Right ventricle myocardium superior (tissue), 1 donor: ENCODE measurements around the gene MYO7B. TPM values are rescaled to one million over a fixed set of nuclear protein-coding genes. Genes with fewer than 3 reads are reported as not detected.

Experiments
- ATAC-seq: fragments of 200-7000 bp; cut with Tn5 transposase; one replicate; pipeline ENCODE4 v1.9.1; 2020; ENCODE audit warnings: mild to moderate bottlenecking; ENCODE audit not compliant: poor library complexity
- DNase-seq: peaks from one replicate; pipeline ENCODE4 v3.0.0-alpha.2; 2020
- intact Hi-C: fragments of 100-400 bp; cut with DNase I; formaldehyde crosslinking; loops from one replicate; pipeline ENCODE4 v1.11.2; 2022
- total RNA-seq: library from RNA; stranded (reverse); fragmentation: NEBNext Ultra II Directional; extraction: Animal tissue kit (Norgen Biotek cat#: 25700); gene quantifications from one replicate; pipeline ENCODE4 v1.2.1, GENCODE V29; 2021
- donor health status: DM: no; HTN: yes; CAD: no; lungs with severe emphysema.

Gene MYO7B
- total RNA-seq, 1 donor from 2014 or later, result 0.32 TPM

DNA sequence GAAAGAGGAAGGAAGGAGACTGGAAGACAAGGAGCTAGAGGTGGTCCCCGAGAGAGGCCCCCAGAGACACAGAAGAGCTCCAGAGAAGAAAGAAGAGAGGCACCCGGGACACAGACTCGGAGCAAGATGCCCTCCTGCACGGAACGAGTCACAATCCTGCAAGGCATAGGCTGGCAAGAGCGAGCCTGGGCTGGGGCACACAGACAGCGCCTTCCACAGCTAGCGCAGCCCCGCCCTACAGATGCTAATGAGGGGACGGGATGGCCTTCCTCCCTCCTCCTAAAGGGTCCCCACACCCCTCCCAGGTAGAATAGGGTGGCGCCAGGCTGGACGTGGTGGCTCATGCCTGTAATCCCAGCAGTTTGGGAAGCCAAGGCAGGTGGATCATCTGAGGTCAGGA is 90.7 kb downstream of the MYO7B start:
- ATAC-seq (no peak), DNase-seq (no peak)
- intact Hi-C loops, result no loop called here

GRCh38 chr2:127626917-127627739 is 91.6 kb downstream of the MYO7B start:
- DNase-seq (peak; percentile 32), ATAC-seq (no peak)
- intact Hi-C loops, result no loop called here

- intact Hi-C loops, result no loop called here
- DNase-seq, result peak; percentile 26
- ATAC-seq, result no peak
These were observed 92.5 kb downstream of the MYO7B start for GRCh38 chr2:127627740-127628571.

DNA sequence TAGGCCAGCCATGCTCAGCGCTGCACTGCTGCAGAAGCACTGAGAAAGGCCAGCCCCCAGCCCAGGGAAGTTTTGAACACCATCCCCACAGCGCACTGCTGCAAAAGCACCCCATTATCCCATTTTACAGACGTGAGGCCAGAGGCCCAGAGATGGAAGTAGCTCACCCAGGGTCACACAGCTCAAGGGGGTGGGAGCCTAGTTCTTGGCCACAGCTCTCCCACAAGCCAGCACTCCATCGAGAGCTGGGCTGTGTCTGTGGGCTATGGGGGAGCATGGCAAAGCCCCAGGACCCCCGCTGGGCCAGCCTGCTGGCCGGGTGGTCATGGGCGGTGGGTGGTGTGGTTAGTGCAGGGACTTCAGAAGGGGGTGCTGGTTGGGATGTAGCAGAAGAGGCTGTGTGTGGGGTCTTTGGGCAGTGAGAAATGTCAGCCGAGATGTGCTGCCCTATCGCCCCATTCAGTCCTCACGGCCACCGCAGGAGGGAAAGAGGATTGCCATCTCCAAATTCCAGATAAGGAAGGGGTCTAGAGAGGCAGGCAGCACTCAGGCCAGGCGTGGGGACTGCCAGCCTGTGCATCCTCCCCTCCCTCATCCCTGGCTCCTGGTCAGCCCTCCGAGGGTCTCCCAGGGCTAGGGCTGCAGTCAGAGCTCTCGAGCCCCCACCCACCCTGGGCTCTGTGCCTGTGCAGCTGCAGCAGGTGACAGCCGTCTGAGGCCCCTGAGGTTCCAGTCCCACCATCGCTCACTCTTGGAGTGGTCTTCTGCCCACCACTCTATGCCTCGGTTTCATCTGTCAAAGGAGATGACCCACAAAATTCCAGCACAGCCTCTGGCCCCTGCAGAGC is 93.5 kb downstream of the MYO7B start:
- peak; percentile 37 for DNase-seq
- intact Hi-C loops, result no loop called here
- ATAC-seq, result no peak

GRCh38 chr2:127629637-127630036 is 94.2 kb downstream of the MYO7B start:
- intact Hi-C loops, result no loop called here
- ATAC-seq (no peak), DNase-seq (peak; percentile 27)

DNA sequence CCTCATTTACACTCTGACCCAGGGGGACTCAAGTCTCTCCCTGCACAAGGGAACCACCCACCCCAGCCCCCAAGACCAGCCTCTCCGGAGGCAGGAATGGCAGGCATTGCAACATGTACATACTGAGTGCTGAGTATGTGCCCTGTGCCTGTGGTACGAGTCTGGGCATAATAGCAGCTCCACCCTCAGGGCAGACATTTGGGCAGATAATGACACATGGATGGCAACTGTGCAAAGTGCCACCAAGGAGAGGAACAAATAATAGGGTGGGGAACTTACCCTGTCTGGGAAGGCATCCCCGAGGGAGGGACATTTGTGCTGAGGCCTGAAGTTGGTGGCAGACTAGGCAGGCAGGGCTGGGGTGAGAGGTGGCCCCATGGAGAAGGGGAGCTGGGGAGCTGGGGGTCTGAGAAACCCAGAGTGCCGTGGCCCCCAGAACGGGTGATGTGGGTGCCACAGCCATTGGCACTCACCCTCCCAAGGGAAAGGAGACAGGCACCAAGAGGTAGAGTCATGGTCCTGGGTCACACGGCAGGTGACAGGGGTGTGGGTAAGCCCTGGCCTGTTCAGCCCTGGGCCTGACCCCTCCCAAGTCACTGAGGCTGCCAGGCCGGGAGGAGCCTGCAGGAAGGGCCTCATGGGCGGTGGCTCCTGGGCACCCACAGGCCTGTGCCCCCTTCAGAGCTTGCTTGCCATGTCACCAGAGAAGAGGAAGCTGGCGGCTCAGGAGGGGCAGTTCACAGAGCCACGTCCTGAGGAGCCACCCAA is 94.8 kb downstream of the MYO7B start:
- ATAC-seq, result peak; percentile 6
- peak; percentile 51 for DNase-seq
- intact Hi-C loops, result no loop called here

- peak; percentile 2 for ATAC-seq
- DNase-seq, result no peak
- intact Hi-C loops, result no loop called here
These were observed 95.5 kb downstream of the MYO7B start for GRCh38 chr2:127630864-127631540.

DNA sequence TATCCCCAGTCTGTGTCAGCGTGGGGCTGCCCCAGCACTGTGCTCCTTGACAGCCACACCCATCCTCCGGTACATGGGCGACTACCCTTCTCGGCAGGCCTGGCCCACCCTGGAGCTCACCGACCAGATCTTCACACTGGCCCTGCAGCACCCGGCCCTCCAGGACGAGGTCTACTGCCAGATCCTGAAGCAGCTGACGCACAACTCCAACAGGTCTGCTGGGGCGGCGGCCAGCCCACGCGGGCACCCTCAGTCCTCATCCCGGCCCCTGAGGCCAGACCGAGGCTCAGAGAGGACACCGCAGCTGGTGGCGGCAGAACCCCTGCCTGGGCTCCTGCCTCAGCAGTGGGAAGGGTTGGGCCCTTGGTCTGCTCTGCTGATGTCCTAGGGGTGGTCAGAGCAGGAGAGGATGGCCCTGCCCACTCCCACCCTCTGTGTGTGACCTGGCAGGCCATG is 96.1 kb downstream of the MYO7B start:
- intact Hi-C loops, result no loop called here

GRCh38 chr2:127631997-127632581 is 96.6 kb downstream of the MYO7B start:
- DNase-seq, result no peak
- ATAC-seq, result peak; percentile 0
- intact Hi-C loops, result no loop called here

More for the DNA sequence above, 96.1 kb downstream of the MYO7B start:
- peak; percentile 14 for ATAC-seq
- DNase-seq, result no peak

- intact Hi-C loops, result no loop called here
- no peak for DNase-seq
- no peak for ATAC-seq
These were observed 97.4 kb downstream of the MYO7B start for GRCh38 chr2:127632592-127633489.

DNA sequence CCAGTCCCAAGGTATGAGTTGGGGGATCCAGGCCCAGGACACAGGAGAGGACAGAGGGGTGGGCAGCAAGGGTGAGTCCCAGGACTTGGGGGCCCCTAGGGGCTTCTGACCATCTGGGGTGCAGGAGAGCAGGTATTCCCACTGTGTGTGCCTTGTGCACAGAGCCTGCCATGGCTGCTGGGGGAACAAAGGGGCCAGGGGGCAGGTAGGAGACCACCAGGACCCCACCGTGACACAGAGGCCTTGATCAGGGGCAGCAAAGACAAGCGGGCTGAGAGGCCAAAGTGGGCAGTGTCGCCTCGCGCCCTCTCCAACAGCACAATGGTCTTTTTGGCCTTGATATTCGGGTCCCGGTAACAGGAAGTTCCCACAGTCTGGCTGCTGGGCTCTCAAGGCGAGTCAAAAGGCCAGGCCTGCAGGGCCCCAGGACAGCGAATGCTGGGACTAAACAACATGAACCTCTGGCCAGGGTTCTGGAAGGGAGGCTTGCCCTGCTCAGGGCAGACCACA is 98.1 kb downstream of the MYO7B start:
- no peak for DNase-seq
- no peak for ATAC-seq
- intact Hi-C loops, result no loop called here

GRCh38 chr2:127634066-127634617 is 98.7 kb downstream of the MYO7B start:
- ATAC-seq (no peak), DNase-seq (no peak)
- intact Hi-C loops, result no loop called here

- intact Hi-C loops, result loop anchor here (5.0 kb wide), 1 partner anchor 42 kb away; the partner anchor contains the start of gene LIMS2
- no peak for ATAC-seq
- peak; percentile 37 for DNase-seq
These were observed 99.3 kb downstream of the MYO7B start for GRCh38 chr2:127634626-127635379.

DNA sequence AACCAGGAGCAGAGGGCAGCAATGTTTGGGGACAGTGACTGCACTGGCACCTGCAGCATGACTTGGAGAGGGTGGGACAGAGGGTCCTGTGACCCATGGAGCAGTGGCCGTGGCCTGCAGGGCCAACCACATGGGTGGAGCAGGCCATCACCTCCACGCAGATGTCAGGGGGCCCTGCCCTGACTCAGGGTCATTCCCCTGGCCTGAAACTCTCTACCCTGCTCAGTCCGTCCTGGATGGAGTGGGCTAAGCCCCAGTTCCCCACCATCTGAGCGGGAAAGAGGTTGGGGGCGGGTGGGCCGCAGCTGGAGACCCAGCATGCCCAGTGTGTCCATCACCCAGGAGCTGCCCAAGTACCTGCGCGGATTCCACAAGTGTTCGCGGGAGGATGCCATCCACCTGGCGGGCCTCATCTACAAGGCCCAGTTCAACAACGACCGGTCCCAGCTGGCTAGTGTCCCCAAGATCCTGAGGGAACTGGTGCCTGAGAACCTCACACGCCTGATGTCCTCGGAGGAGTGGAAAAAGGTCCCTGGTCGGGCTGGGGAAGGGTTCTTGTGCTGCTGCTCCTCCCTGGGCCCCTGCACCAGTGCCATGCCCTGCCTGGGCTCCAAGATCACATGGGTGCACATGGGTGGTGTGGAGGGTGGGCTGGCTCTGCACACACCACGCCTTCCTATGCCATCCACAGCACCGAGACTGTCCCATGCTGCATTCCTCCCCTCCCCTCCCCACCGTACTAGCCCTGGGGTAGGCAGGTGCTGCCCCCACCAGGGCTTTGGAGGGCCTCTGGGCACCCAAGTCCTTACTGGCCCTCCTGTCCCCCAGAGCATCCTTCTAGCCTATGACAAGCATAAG is 100.1 kb downstream of the MYO7B start:
- peak; percentile 37 for DNase-seq
- intact Hi-C loops, result loop anchor here (5.0 kb wide), 1 partner anchor 42 kb away; the partner anchor contains the start of gene LIMS2
- no peak for ATAC-seq
